ENCODE measurements around the gene CYP4A22. TPM values are rescaled to one million over a fixed set of nuclear protein-coding genes. Genes with fewer than 3 reads are reported as not detected.
A peak's percentile ranks its signal among the peaks of the same experiment; 100 is the strongest.

CYP4A22 gene
- total RNA-seq, 4 donors from 2014 or later: 0.27 TPM; not detected in 3

- ATAC-seq: peak; percentile 9
- whole genome bisulfite sequencing, 2 donors (ENCODE audit: low coverage in 1 of 2): 11 to 13% methylated on average over 5 to 11 of the region's 11 CpGs
- no peak for TF ChIP-seq POLR2AphosphoS5 (IDR thresholded peaks at IDR 0.05)
- no peak for TF ChIP-seq POLR2A (IDR thresholded peaks at IDR 0.05)
- no peak for TF ChIP-seq EP300 (IDR thresholded peaks at IDR 0.05)
- TF ChIP-seq, protein P1, sequence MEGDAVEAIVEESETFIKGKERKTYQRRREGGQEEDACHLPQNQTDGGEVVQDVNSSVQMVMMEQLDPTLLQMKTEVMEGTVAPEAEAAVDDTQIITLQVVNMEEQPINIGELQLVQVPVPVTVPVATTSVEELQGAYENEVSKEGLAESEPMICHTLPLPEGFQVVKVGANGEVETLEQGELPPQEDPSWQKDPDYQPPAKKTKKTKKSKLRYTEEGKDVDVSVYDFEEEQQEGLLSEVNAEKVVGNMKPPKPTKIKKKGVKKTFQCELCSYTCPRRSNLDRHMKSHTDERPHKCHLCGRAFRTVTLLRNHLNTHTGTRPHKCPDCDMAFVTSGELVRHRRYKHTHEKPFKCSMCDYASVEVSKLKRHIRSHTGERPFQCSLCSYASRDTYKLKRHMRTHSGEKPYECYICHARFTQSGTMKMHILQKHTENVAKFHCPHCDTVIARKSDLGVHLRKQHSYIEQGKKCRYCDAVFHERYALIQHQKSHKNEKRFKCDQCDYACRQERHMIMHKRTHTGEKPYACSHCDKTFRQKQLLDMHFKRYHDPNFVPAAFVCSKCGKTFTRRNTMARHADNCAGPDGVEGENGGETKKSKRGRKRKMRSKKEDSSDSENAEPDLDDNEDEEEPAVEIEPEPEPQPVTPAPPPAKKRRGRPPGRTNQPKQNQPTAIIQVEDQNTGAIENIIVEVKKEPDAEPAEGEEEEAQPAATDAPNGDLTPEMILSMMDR (IDR thresholded peaks at IDR 0.05): peak; percentile 87 to 93 (median 91)
Measured at GRCh38 chr1:47175227-47175934, 38.1 kb downstream of the CYP4A22 start.

GRCh38 chr1:47178020-47178419, 40.8 kb downstream of the CYP4A22 start:
- 63 to 78% methylated on average over 3 to 6 of the region's 6 CpGs for WGBS, 2 donors (ENCODE audit: low coverage in 1 of 2)
- peaks cover 0 to 22% (median 12%) of the 10 kb centered on the region in 3 donors for H3K4me1 ChIP-seq
- H3K27ac ChIP-seq: no peak overlapping the region
- peaks cover 56% of the 10 kb centered on the region for H3K27me3 ChIP-seq
- H3K36me3 ChIP-seq: no peaks in the 10 kb centered on the region
- H3K9me3 ChIP-seq: peaks cover 0 to 5% (median 0%) of the 10 kb centered on the region in 3 donors
- TF ChIP-seq POLR2AphosphoS5 (IDR thresholded peaks at IDR 0.05): no peak
- TF ChIP-seq POLR2A (IDR thresholded peaks at IDR 0.05): no peak
- no peak for TF ChIP-seq EP300 (IDR thresholded peaks at IDR 0.05)
- TF ChIP-seq, protein P1 (IDR thresholded peaks at IDR 0.05): no peak
- ATAC-seq: no peak
- H3K4me3 ChIP-seq: no peak overlapping the region

More at GRCh38 chr1:47175227-47175934, 38.1 kb downstream of the CYP4A22 start:
- Histone ChIP-seq H3K4me1 (peaks cover 0 to 21% (median 12%) of the 10 kb centered on the region in 3 donors), H3K4me3 (no peak overlapping the region), H3K27ac (no peak overlapping the region), H3K27me3 (peaks cover 36% of the 10 kb centered on the region), H3K9me3 (peaks cover 0 to 12% (median 0%) of the 10 kb centered on the region in 3 donors), H3K36me3 (no peaks in the 10 kb centered on the region)

DNA sequence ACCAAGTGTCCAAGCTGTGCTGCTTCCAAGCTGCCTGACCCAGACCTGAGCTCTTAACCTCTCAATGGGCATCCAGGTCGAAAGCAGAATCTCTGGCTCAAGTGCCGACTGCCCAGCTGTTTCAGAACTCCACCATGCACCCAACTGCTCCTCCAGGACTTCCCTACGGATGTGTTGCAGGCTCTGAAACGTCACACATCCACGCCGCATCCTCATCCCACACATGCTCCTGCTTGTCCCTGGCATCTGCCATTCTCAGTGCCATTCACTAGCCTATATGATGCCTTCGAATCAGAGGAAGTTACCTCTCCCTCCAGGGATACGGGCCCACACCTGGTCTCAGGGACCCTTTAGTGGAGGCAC, 41.4 kb downstream of the CYP4A22 start:
- WGBS, 2 donors (ENCODE audit: low coverage in 1 of 2): 66 to 76% methylated on average over 4 to 6 of the region's 8 CpGs
- no peak for ATAC-seq
- H3K36me3 ChIP-seq: no peaks in the 10 kb centered on the region
- TF ChIP-seq POLR2AphosphoS5 (IDR thresholded peaks at IDR 0.05) (no peak), EP300 (IDR thresholded peaks at IDR 0.05) (no peak), POLR2A (IDR thresholded peaks at IDR 0.05) (no peak)
- TF ChIP-seq, protein P1 (IDR thresholded peaks at IDR 0.05): no peak
- H3K27ac ChIP-seq: peak overlapping the region in 1 of 4 donors; percentile 7
- H3K4me1 ChIP-seq: peaks cover 0 to 22% (median 12%) of the 10 kb centered on the region in 3 donors
- no peaks in the 10 kb centered on the region for H3K9me3 ChIP-seq
- peaks cover 56% of the 10 kb centered on the region for H3K27me3 ChIP-seq
- peak overlapping the region in 1 of 2 donors; percentile 46 for H3K4me3 ChIP-seq

DNA sequence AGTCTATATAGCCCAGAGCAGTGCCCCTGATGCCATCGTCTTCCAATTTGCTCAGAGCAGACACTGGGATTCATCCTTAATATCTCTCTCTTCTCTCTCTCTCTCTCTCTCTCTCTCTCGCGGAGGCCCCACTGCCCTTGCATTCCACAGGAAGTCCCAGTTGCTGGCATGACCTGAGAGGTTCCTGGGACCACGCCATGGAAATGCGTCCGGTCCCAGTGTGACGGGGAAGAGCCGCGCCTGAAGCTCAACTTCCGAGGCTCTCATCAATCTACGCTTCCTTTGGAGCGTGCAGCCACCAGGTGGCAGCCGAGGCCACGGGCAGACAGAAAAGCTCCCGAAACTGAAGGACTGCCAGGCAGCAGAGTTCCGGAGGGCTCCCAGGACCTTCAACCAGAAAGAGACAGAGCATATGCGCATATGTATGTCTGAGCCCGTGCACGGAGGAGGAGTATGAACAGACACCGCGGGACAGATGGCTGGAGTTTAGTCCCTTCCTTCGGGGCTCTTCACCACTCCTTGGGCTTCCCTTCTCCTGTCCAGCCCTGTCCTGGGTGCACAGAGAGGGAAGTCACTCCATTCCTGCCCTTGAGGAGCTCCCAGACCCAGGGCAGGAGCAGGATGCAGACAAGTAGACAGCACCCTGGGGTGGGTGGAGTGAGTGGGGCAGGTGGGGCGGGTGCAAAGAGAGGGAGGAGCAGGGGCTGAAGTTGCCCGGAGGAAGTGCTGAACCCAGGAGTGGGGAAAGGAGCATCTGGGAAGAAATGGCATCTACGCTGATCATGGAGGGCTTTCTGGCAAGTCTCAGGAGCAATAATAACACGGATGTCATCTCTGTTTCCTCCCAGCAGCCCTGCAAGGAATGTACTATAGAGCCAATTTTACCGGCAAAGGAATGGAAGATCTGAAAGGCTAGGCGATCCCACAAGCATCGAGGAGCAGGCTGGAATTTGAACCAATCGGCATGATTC, 42.1 kb downstream of the CYP4A22 start:
- WGBS, 2 donors (ENCODE audit: low coverage in 1 of 2): 7 to 11% methylated on average over 6 to 10 of the region's 30 CpGs
- peak overlapping the region in 2 of 4 donors; percentile 7 to 31 for H3K27ac ChIP-seq
- TF ChIP-seq POLR2AphosphoS5 (IDR thresholded peaks at IDR 0.05): peak; percentile 22
- TF ChIP-seq, protein P1 (IDR thresholded peaks at IDR 0.05): peak in 3 of 4 experiments; percentile 85 to 94 (median 86)
- no peak for TF ChIP-seq EP300 (IDR thresholded peaks at IDR 0.05)

More for the DNA sequence above, 42.1 kb downstream of the CYP4A22 start:
- H3K36me3 ChIP-seq: no peaks in the 10 kb centered on the region
- H3K9me3 ChIP-seq: no peaks in the 10 kb centered on the region
- H3K4me1 ChIP-seq: peaks cover 0 to 22% (median 12%) of the 10 kb centered on the region in 3 donors
- peaks cover 56% of the 10 kb centered on the region for H3K27me3 ChIP-seq
- peak; percentile 87 for ATAC-seq
- peak overlapping the region; percentile 5 to 46 for H3K4me3 ChIP-seq

Data from gastroesophageal sphincter (tissue), 4 donors.